ENCODE data around the gene IGSF3. TPM values are rescaled to one million over a fixed set of nuclear protein-coding genes. Genes with fewer than 3 reads are reported as not detected.
A peak's percentile ranks its signal among the peaks of the same experiment; 100 is the strongest.

IGSF3 gene
- total RNA-seq, 1 donor from 2014 or later: 37.1 TPM

DNA sequence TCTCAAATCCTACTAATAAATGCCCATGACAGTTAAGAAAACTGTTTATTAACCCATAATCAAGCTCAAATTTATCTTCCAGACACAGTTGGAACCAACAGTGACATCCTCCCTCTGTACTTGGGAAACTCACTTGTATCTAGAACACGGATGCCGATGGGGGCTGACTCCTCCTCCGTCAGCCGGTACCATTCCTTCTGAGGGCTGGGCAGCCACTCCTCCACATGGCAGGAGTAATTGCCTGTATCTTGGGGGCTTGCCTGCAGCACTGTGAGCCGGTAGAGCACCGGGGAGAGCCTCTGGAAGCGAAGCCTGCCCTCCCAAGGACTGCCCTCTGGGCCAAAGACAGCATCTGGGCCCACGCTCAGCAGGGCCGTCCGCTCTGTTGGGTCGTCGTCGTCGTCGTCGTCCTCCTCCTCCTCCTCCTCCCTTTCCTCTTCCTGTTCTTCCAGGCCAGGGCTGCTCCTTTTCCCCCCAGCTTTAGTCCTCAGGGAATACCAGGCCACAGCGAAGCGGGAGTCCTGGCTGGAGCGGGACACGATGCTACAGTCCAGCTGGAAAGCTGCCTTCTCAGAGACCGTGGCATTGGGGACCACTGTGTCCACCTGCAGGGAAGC, 88.2 kb downstream of the IGSF3 start:
- DNase-seq (ENCODE audit: low read depth) (no peak), FAIRE-seq (no peak)
- TF ChIP-seq, protein P1, sequence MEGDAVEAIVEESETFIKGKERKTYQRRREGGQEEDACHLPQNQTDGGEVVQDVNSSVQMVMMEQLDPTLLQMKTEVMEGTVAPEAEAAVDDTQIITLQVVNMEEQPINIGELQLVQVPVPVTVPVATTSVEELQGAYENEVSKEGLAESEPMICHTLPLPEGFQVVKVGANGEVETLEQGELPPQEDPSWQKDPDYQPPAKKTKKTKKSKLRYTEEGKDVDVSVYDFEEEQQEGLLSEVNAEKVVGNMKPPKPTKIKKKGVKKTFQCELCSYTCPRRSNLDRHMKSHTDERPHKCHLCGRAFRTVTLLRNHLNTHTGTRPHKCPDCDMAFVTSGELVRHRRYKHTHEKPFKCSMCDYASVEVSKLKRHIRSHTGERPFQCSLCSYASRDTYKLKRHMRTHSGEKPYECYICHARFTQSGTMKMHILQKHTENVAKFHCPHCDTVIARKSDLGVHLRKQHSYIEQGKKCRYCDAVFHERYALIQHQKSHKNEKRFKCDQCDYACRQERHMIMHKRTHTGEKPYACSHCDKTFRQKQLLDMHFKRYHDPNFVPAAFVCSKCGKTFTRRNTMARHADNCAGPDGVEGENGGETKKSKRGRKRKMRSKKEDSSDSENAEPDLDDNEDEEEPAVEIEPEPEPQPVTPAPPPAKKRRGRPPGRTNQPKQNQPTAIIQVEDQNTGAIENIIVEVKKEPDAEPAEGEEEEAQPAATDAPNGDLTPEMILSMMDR (IDR thresholded peaks at IDR 0.05; ENCODE audit: insufficient read depth, low read length, severe bottlenecking): no peak
- Histone ChIP-seq H3K36me3 (ENCODE audit: control insufficient read depth, insufficient read depth, low read length) (peaks cover 10% of the 10 kb centered on the region), H3K27me3 (ENCODE audit: control insufficient read depth, insufficient read depth, low read length) (no peaks in the 10 kb centered on the region), H3K4me3 (ENCODE audit: low read depth, low read length) (no peak overlapping the region)

DNA sequence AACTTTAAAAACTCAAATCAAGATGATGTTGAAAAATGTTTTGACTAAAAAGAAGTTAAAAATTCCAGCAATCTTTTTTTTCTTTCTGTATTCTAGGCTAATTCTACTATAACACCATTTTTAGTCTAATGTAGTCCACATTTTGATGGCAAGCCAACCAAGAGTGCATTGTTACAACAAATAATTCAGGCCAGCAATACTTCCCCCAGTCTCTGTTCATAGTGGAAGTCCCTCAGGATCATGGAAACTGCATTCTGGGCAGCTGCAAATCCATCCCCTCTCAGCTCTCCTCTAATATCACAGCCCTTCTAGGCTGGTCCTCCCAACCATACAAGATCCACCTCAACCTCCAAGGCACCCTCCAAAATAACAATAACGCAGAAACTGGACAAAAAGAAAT, 89.0 kb downstream of the IGSF3 start:
- Histone ChIP-seq H3K4me3 (ENCODE audit: low read depth, low read length) (no peak overlapping the region), H3K36me3 (ENCODE audit: control insufficient read depth, insufficient read depth, low read length) (peaks cover 10% of the 10 kb centered on the region), H3K27me3 (ENCODE audit: control insufficient read depth, insufficient read depth, low read length) (no peaks in the 10 kb centered on the region)
- no peak for DNase-seq (ENCODE audit: low read depth)
- FAIRE-seq: no peak
- TF ChIP-seq, protein P1 (IDR thresholded peaks at IDR 0.05; ENCODE audit: insufficient read depth, low read length, severe bottlenecking): no peak

DNA sequence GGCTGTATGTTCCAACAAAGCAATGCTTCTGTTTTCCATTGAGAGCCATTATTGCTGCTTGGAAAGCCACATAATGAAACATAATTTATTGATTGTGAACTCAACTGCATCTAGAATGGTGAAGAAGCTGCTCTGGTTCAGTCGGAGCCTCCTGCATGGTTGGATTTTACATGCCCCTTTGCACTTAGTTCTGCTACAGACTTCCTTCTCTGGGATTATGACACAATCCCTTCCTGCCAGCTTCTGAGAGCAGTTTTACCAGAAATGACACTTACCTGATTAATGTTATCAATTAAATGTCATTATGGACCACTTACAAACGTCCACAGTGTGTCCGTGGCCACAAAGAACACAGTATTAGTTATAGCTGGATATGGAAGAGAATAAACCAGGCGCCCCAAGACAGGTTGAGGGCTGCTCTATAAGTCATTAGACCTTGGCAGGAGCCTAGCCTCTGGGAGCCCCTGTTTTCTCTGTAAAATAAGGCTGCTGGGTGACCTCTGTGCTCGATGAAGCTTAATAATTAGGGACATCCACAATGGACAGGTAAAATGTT, 89.7 kb downstream of the IGSF3 start:
- peaks cover 5% of the 10 kb centered on the region for H3K36me3 ChIP-seq (ENCODE audit: control insufficient read depth, insufficient read depth, low read length)
- no peak for FAIRE-seq

DNA sequence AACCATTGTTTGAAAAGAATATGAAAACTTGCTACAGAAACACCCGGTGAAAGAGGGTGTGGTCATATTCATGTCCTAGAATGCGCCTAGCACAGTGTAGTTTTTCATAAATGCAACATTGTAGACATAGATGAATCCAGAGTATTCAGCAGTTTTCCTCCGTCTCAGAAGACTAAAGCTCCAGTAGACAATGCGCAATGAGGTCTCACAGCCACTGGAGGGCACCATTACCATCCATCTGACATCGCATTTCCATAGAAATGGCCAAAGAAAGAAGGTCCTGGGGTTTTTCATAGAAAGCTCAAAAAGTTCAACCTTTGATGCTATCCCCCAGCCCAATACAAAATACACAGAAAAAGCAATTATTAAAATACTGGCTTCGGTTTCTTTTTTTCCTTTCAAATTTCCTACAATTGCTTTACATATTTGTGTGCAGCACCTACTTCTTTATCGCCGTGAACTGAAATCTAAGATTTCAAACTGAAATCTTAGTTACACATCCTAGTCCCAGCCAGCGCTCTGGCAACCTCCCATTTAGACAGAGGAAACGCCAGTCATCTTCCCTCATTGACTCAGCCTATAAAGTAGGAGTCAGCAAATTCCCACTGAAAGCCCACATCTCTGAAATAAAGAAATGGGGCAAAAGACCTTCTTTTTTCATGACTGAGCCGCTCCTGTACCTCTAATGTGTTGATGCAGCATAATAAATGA, 92.8 kb downstream of the IGSF3 start:
- H3K27me3 ChIP-seq (ENCODE audit: control insufficient read depth, insufficient read depth, low read length): no peaks in the 10 kb centered on the region
- no peak overlapping the region for H3K4me3 ChIP-seq (ENCODE audit: low read depth, low read length)
- DNase-seq (ENCODE audit: low read depth) (peak; percentile 55), FAIRE-seq (no peak)
- H3K36me3 ChIP-seq (ENCODE audit: control insufficient read depth, insufficient read depth, low read length): peaks cover 4% of the 10 kb centered on the region
- TF ChIP-seq, protein P1 (IDR thresholded peaks at IDR 0.05; ENCODE audit: insufficient read depth, low read length, severe bottlenecking): peak; percentile 76

More for the DNA sequence above, 89.7 kb downstream of the IGSF3 start:
- Histone ChIP-seq H3K27me3 (ENCODE audit: control insufficient read depth, insufficient read depth, low read length) (no peaks in the 10 kb centered on the region), H3K4me3 (ENCODE audit: low read depth, low read length) (no peak overlapping the region)
- DNase-seq (ENCODE audit: low read depth): no peak
- TF ChIP-seq, protein P1 (IDR thresholded peaks at IDR 0.05; ENCODE audit: insufficient read depth, low read length, severe bottlenecking): no peak

DNA sequence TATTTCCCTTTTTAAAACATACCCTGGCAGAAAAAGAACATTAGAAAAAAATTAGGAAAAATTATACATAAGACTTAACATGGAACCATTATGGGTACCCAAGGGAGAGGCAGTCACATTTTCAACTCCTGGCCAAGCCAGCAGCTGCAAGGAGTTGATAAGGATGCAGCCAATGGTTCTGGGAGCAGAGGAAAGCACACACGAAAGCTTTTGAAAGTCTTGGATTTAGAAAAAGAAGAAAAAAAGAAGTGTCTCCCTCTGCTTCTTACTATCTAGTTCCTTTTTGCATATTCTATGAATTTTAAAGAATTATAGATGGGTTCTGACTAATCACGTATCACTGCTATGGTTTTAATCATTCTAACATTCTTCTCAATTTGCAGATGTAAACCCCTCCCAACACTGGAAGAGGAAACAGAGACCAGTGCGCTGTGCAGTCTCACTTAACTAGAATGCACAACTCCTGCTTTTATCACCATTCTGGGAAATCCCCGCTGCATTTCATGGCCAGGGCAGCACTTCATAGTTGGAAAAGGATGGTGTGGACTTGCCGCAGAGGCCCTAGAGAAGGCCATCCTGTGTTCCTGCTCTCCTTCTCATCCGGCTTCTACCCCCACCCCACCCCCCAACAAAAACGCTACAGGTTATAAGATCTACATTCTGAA, 94.0 kb downstream of the IGSF3 start:
- DNase-seq (ENCODE audit: low read depth) (no peak), FAIRE-seq (no peak)
- peaks cover 2% of the 10 kb centered on the region for H3K36me3 ChIP-seq (ENCODE audit: control insufficient read depth, insufficient read depth, low read length)
- TF ChIP-seq, protein P1 (IDR thresholded peaks at IDR 0.05; ENCODE audit: insufficient read depth, low read length, severe bottlenecking): no peak
- H3K4me3 ChIP-seq (ENCODE audit: low read depth, low read length): no peak overlapping the region
- H3K27me3 ChIP-seq (ENCODE audit: control insufficient read depth, insufficient read depth, low read length): no peaks in the 10 kb centered on the region

All from bronchial epithelial cell (primary cell).